Upper lobe of left lung (tissue), 6 donors: ENCODE data around the gene ATP6V0C. TPM values are rescaled to one million over a fixed set of nuclear protein-coding genes. Genes with fewer than 3 reads are reported as not detected.
A peak's percentile ranks its signal among the peaks of the same experiment; 100 is the strongest.

Experiments
- ATAC-seq, 2 donors: fragments of 200-7000 bp; cut with Tn5 transposase; one replicate each; pipeline ENCODE4 v1.9.1; 2022; ENCODE audit warnings: mild to moderate bottlenecking in 2 of 2, moderate library complexity in 2 of 2; ENCODE audit not compliant: low FRiP score in 2 of 2
- DNase-seq, 2 donors: peaks; one replicate each; pipeline ENCODE4 v3.0.0-alpha.2; 2019 to 2020
- H3K27ac ChIP-seq, 4 donors: fragments of 200-600 bp; sonication (generic); one replicate each; pipeline ENCODE4 v1.5.1; 2016 to 2019
- H3K27me3 ChIP-seq, 4 donors: fragments of 200-600 bp; sonication (generic); one replicate each; pipeline ENCODE4 v1.5.1; 2017 to 2019
- H3K36me3 ChIP-seq, 4 donors: fragments of 200-600 bp; sonication (generic); one replicate each; pipeline ENCODE4 v1.5.1; 2016 to 2019
- H3K4me1 ChIP-seq, 4 donors: fragments of 200-600 bp; sonication (generic); one replicate each; pipeline ENCODE4 v1.5.1; 2018 to 2019
- H3K4me3 ChIP-seq, 4 donors: fragments of 200-600 bp; sonication (generic); one replicate each; pipeline ENCODE4 v1.5.1; 2017 to 2019; ENCODE audit warnings: mild to moderate bottlenecking in 2 of 4, moderate library complexity in 1 of 4
- H3K9me3 ChIP-seq, 4 donors: fragments of 200-600 bp; sonication (generic); one replicate each; pipeline ENCODE4 v1.5.1; 2018 to 2019
- CTCF ChIP-seq, 6 experiments: fragments of 450-650 bp in 4 of 6; fragments of 200-600 bp in 2 of 6; sonication (generic) in 2 of 6; IDR thresholded peaks; one replicate each; pipeline ENCODE4 v1.5.1; 2016 to 2019; ENCODE audit warnings: antibody characterized with exemption in 6 of 6
- EP300 ChIP-seq, 4 donors: sonication (generic); formaldehyde crosslinking; IDR thresholded peaks; one replicate each; pipeline ENCODE4 v1.5.1; 2017; ENCODE audit warnings: antibody characterized with exemption in 4 of 4, control low read depth in 2 of 4
- POLR2A ChIP-seq, 4 donors: fragments of 450-650 bp; IDR thresholded peaks; one replicate each; pipeline ENCODE4 v1.5.1; 2016 to 2017; ENCODE audit warnings: antibody characterized with exemption in 4 of 4, mild to moderate bottlenecking in 2 of 4
- POLR2AphosphoS5 ChIP-seq, 2 donors: sonication (generic); formaldehyde crosslinking; IDR thresholded peaks; one replicate each; pipeline ENCODE4 v1.5.1; 2017; ENCODE audit warnings: antibody characterized with exemption in 2 of 2
- WGBS, 2 donors: methylation state at CpG; one replicate each; pipeline ENCODE4 v1.1.5; 2017 to 2018; 5-methylcytosine and 5-hydroxymethylcytosine counted together
- total RNA-seq, 6 donors: library from RNA; depleted of rRNA in 4 of 6; stranded (reverse); fragments of >200 nt in 4 of 6; gene quantifications; one replicate each; pipeline versions ENCODE4 v1.1.0 to v1.2.1, GENCODE V29; 2016 to 2021
- donor health status: DM: no; HTN: no; CAD: no; lungs with moderate emphysema.
- donor health status: DM: no; HTN: yes; CAD: no; lungs with severe emphysema.

The ATP6V0C gene
- total RNA-seq, 6 donors from 2014 or later, result 84.9 to 332 (median 164) TPM

- no peak for DNase-seq
- TF ChIP-seq POLR2A (IDR thresholded peaks at IDR 0.05) (no peak), CTCF (IDR thresholded peaks at IDR 0.05) (no peak), POLR2AphosphoS5 (IDR thresholded peaks at IDR 0.05) (no peak), EP300 (IDR thresholded peaks at IDR 0.05) (no peak)
- H3K36me3 ChIP-seq, result no peaks in the 10 kb centered on the region
- peak overlapping the region in 3 of 4 donors; percentile 58 to 65 (median 64) for H3K27ac ChIP-seq
- no peak overlapping the region for H3K4me3 ChIP-seq
- 73 to 80% methylated on average over 13 of the region's 13 CpGs for WGBS, 2 donors
- H3K27me3 ChIP-seq, result no peaks in the 10 kb centered on the region
- no peaks in the 10 kb centered on the region for H3K9me3 ChIP-seq
- ATAC-seq, result no peak
- H3K4me1 ChIP-seq, result peaks cover 51 to 71% (median 66%) of the 10 kb centered on the region in 4 donors
Measured at GRCh38 chr16:2482249-2482648, 31.5 kb upstream of the ATP6V0C start.

- Histone ChIP-seq H3K27ac (peak overlapping the region; percentile 36 to 65 (median 61)), H3K4me1 (peaks cover 49 to 71% (median 68%) of the 10 kb centered on the region in 4 donors), H3K4me3 (peak overlapping the region in 2 of 4 donors; percentile 0 to 15), H3K36me3 (no peaks in the 10 kb centered on the region), H3K9me3 (no peaks in the 10 kb centered on the region), H3K27me3 (no peaks in the 10 kb centered on the region)
- peak; percentile 6 to 78 for ATAC-seq
- DNase-seq, result peak in 1 of 2 donors; percentile 89
- WGBS, 2 donors, result 46 to 59% methylated on average over 32 of the region's 32 CpGs
- no peak for TF ChIP-seq CTCF (IDR thresholded peaks at IDR 0.05)
- peak in 1 of 4 donors; percentile 11 for TF ChIP-seq POLR2A (IDR thresholded peaks at IDR 0.05)
Measured at GRCh38 chr16:2482708-2483534, 30.8 kb upstream of the ATP6V0C start.

GRCh38 chr16:2483939-2484897 is 29.5 kb upstream of the ATP6V0C start:
- TF ChIP-seq CTCF (IDR thresholded peaks at IDR 0.05) (no peak), POLR2A (IDR thresholded peaks at IDR 0.05) (no peak), POLR2AphosphoS5 (IDR thresholded peaks at IDR 0.05) (no peak)
- H3K27ac ChIP-seq, result peak overlapping the region in 3 of 4 donors; percentile 4 to 65 (median 51)
- no peaks in the 10 kb centered on the region for H3K36me3 ChIP-seq
- no peaks in the 10 kb centered on the region for H3K27me3 ChIP-seq
- no peak overlapping the region for H3K4me3 ChIP-seq
- H3K4me1 ChIP-seq, result peaks cover 45 to 70% (median 65%) of the 10 kb centered on the region in 4 donors
- 88 to 91% methylated on average over 11 to 16 of the region's 16 CpGs for WGBS, 2 donors
- DNase-seq (peak in 1 of 2 donors; percentile 49), ATAC-seq (no peak)
- H3K9me3 ChIP-seq, result no peaks in the 10 kb centered on the region

- peaks cover 0 to 3% (median 0%) of the 10 kb centered on the region in 4 donors for H3K36me3 ChIP-seq
- no peak for DNase-seq
- TF ChIP-seq POLR2A (IDR thresholded peaks at IDR 0.05) (no peak), CTCF (IDR thresholded peaks at IDR 0.05) (no peak), EP300 (IDR thresholded peaks at IDR 0.05) (no peak), POLR2AphosphoS5 (IDR thresholded peaks at IDR 0.05) (no peak)
- peaks cover 45 to 70% (median 65%) of the 10 kb centered on the region in 4 donors for H3K4me1 ChIP-seq
- no peaks in the 10 kb centered on the region for H3K27me3 ChIP-seq
- 80 to 90% methylated on average over 10 to 13 of the region's 13 CpGs for WGBS, 2 donors
- no peaks in the 10 kb centered on the region for H3K9me3 ChIP-seq
- ATAC-seq, result no peak
- H3K4me3 ChIP-seq, result no peak overlapping the region
- peak overlapping the region in 3 of 4 donors; percentile 4 to 51 (median 18) for H3K27ac ChIP-seq
Measured at GRCh38 chr16:2484898-2485508, 28.7 kb upstream of the ATP6V0C start.
